H1 (cell line): ENCODE measurements around the gene CEMIP2. TPM values are rescaled to one million over a fixed set of nuclear protein-coding genes. Genes with fewer than 3 reads are reported as not detected.

ENCODE experiments used
- CTCF ChIA-PET: fragments of 300-600 bp; sonication (Branson Sonifier 250); formaldehyde crosslinking; loops from one replicate; lab custom pipeline; 2021; ENCODE audit not compliant: partially characterized antibody; lab: Charles Lee
- POLR2A ChIA-PET: fragments of 300-600 bp; sonication (Branson Sonifier 250); formaldehyde crosslinking; loops from one replicate; lab custom pipeline; 2021; ENCODE audit warnings: inconsistent platforms; ENCODE audit not compliant: partially characterized antibody; lab: Charles Lee
- DNase-seq, 2 experiments: peaks; one replicate each; pipeline versions ENCODE4 v3.0.0 to v3.0.0-alpha.2; 2010 to 2022; ENCODE audit warnings: low spot score in 2 of 2, low read depth in 1 of 2, mixed read lengths in 1 of 2
- FAIRE-seq: peaks from 2 replicates; lab custom pipeline; 2011; peaks lifted over from hg19 to GRCh38; lab: Jason Lieb, UNC
- H2AFZ ChIP-seq: 2 replicates; pipeline ENCODE4 v1.8.1; 2012; ENCODE audit warnings: low read length, inconsistent platforms
- H2AK5ac ChIP-seq: 2 replicates; pipeline ENCODE4 v1.6.1; 2013; ENCODE audit warnings: low read depth, low read length
- H2BK120ac ChIP-seq: replicated peaks from 2 replicates; pipeline ENCODE3; 2013; ENCODE audit warnings: low read depth, low read length, inconsistent platforms
- H2BK12ac ChIP-seq: 2 replicates; pipeline ENCODE4 v1.6.1; 2013; ENCODE audit warnings: low read depth, low read length
- H2BK15ac ChIP-seq: 2 replicates; pipeline ENCODE4 v1.6.1; 2013; ENCODE audit warnings: low read length
- H2BK20ac ChIP-seq: 2 replicates; pipeline ENCODE4 v1.6.1; 2013; ENCODE audit warnings: low read length
- H2BK5ac ChIP-seq: 2 replicates; pipeline ENCODE4 v1.6.1; 2013; ENCODE audit warnings: low read depth, low read length
- H3K14ac ChIP-seq: 2 replicates; pipeline ENCODE4 v1.6.1; 2013; ENCODE audit warnings: inconsistent platforms; ENCODE audit not compliant: insufficient read length
- H3K18ac ChIP-seq: 2 replicates; pipeline ENCODE4 v1.6.1; 2013; ENCODE audit warnings: low read length; ENCODE audit errors: extremely low read depth
- H3K23ac ChIP-seq: 2 replicates; pipeline ENCODE4 v1.6.1; 2013; ENCODE audit warnings: inconsistent platforms; ENCODE audit not compliant: insufficient read length
- H3K23me2 ChIP-seq: 2 replicates; pipeline ENCODE4 v1.6.1; 2013; ENCODE audit warnings: low read depth, low read length
- H3K27ac ChIP-seq: 2 replicates; pipeline ENCODE4 v1.6.1; 2011; ENCODE audit warnings: low read depth, low read length, inconsistent platforms
- H3K27me3 ChIP-seq, 4 experiments: replicated peaks in 1 of 4; 1 replicate in 1 of 4; 2 replicates in 3 of 4; pipeline versions ENCODE4 v1.6.1 to v1.8.1; 2011 to 2013; ENCODE audit warnings: low read length in 3 of 4, mild to moderate bottlenecking in 3 of 4, inconsistent platforms in 2 of 4, mixed read lengths in 2 of 4, moderate library complexity in 1 of 4; ENCODE audit not compliant: control insufficient read depth in 3 of 4, insufficient read depth in 3 of 4; ENCODE audit errors: extremely low read depth in 1 of 4
- H3K36me3 ChIP-seq, 4 experiments: 2 replicates each; pipeline versions ENCODE4 v1.6.1 to v1.8.1; 2011 to 2013; ENCODE audit warnings: mild to moderate bottlenecking in 4 of 4, low read length in 3 of 4, moderate library complexity in 2 of 4, control low read depth in 1 of 4, inconsistent platforms in 1 of 4; ENCODE audit not compliant: insufficient read depth in 4 of 4, control insufficient read depth in 2 of 4
- H3K4ac ChIP-seq: replicated peaks from 2 replicates; pipeline ENCODE3; 2013; ENCODE audit warnings: low read length, low read depth, mixed read lengths, inconsistent platforms; ENCODE audit not compliant: insufficient read length
- H3K4me1 ChIP-seq, 4 experiments: replicated peaks in 1 of 4; 1 replicate in 1 of 4; 2 replicates in 3 of 4; pipeline versions ENCODE4 v1.6.1 to v1.8.1; 2011 to 2013; ENCODE audit warnings: low read length in 3 of 4, inconsistent platforms in 2 of 4, mixed read lengths in 1 of 4; ENCODE audit not compliant: insufficient read depth in 4 of 4, control insufficient read depth in 3 of 4
- H3K4me2 ChIP-seq, 2 experiments: 2 replicates each; pipeline versions ENCODE4 v1.6.1 to v1.8.1; 2011 to 2013; ENCODE audit warnings: low read depth in 2 of 2, low read length in 2 of 2, control low read depth in 1 of 2, inconsistent platforms in 1 of 2, mild to moderate bottlenecking in 1 of 2; ENCODE audit not compliant: insufficient read depth in 1 of 2
- H3K4me3 ChIP-seq, 4 experiments: fragments of 200-600, 300-600 bp in 1 of 4; sonication (generic), shearing (Covaris generic), sonication (Bioruptor Twin) in 1 of 4; 2 replicates each; pipeline versions ENCODE4 v1.5.1 to v1.8.1; 2011 to 2016; ENCODE audit warnings: low read length in 4 of 4, low read depth in 3 of 4, control low read depth in 2 of 4, inconsistent platforms in 2 of 4, mild to moderate bottlenecking in 2 of 4, mixed read lengths in 1 of 4, moderate library complexity in 1 of 4; ENCODE audit not compliant: insufficient read depth in 2 of 4; ENCODE audit errors: extremely low read depth in 1 of 4
- H3K56ac ChIP-seq: replicated peaks from 2 replicates; pipeline ENCODE3; 2013; ENCODE audit warnings: low read depth, mild to moderate bottlenecking, mixed read lengths, low read length, inconsistent platforms; ENCODE audit not compliant: insufficient read length
- H3K79me1 ChIP-seq: 2 replicates; pipeline ENCODE4 v1.6.1; 2013; ENCODE audit warnings: low read depth, low read length, control low read depth
- H3K79me2 ChIP-seq, 2 experiments: 2 replicates each; pipeline versions ENCODE4 v1.6.1 to v1.8.1; 2012 to 2013; ENCODE audit warnings: low read length in 2 of 2, mild to moderate bottlenecking in 2 of 2, inconsistent platforms in 1 of 2; ENCODE audit not compliant: insufficient read depth in 2 of 2, control insufficient read depth in 1 of 2
- H3K9ac ChIP-seq, 4 experiments: replicated peaks in 1 of 4; 1 replicate in 1 of 4; 2 replicates in 3 of 4; pipeline versions ENCODE4 v1.6.1 to v1.8.1; 2011 to 2013; ENCODE audit warnings: low read depth in 3 of 4, low read length in 3 of 4, control low read depth in 2 of 4, mild to moderate bottlenecking in 2 of 4, moderate library complexity in 2 of 4, inconsistent platforms in 1 of 4; ENCODE audit errors: extremely low read depth in 1 of 4
- H3K9me3 ChIP-seq, 2 experiments: 2 replicates each; pipeline versions ENCODE4 v1.6.1 to v1.8.1; 2012 to 2013; ENCODE audit warnings: mild to moderate bottlenecking in 2 of 2, moderate library complexity in 2 of 2, control low read depth in 1 of 2, inconsistent platforms in 1 of 2, low read depth in 1 of 2, low read length in 1 of 2, mixed read lengths in 1 of 2; ENCODE audit not compliant: insufficient read depth in 2 of 2
- H4K20me1 ChIP-seq, 2 experiments: replicated peaks in 1 of 2; 2 replicates each; pipeline versions ENCODE3 to v1.8.1; 2011 to 2013; ENCODE audit warnings: inconsistent platforms in 2 of 2, low read length in 2 of 2, mild to moderate bottlenecking in 1 of 2; ENCODE audit not compliant: insufficient read depth in 2 of 2, control insufficient read depth in 1 of 2
- H4K5ac ChIP-seq: 2 replicates; pipeline ENCODE4 v1.6.1; 2013; ENCODE audit warnings: low read length, low read depth, mixed read lengths, inconsistent platforms; ENCODE audit not compliant: insufficient read length
- H4K8ac ChIP-seq: 2 replicates; pipeline ENCODE4 v1.8.0; 2013; ENCODE audit warnings: mild to moderate bottlenecking, moderate library complexity, low read length, inconsistent platforms; ENCODE audit not compliant: insufficient read depth; ENCODE audit errors: extremely low read depth
- H4K91ac ChIP-seq: replicated peaks from 2 replicates; pipeline ENCODE3; 2013; ENCODE audit warnings: low read length, mixed read lengths, inconsistent platforms; ENCODE audit not compliant: insufficient read length
- HDAC2 ChIP-seq, 2 experiments: fragments of 300-600 bp in 1 of 2; sonication (generic) in 1 of 2; IDR thresholded peaks; 2 replicates each; pipeline ENCODE4 v1.6.1; 2011 to 2012; ENCODE audit warnings: low read depth in 2 of 2, low read length in 2 of 2, mild to moderate bottlenecking in 2 of 2, moderate library complexity in 2 of 2, borderline replicate concordance in 1 of 2, inconsistent platforms in 1 of 2
- NANOG ChIP-seq: IDR thresholded peaks from 2 replicates; pipeline ENCODE4 v1.6.1; 2011; ENCODE audit warnings: low read length, low read depth, mild to moderate bottlenecking, inconsistent platforms; ENCODE audit not compliant: insufficient read depth, poor library complexity, severe bottlenecking
- RBBP5 ChIP-seq: IDR thresholded peaks from 2 replicates; pipeline ENCODE4 v1.7.1; 2012; ENCODE audit warnings: low read depth, mild to moderate bottlenecking, inconsistent platforms, low read length, moderate library complexity, borderline replicate concordance
- SP1 ChIP-seq: IDR thresholded peaks from 2 replicates; pipeline ENCODE4 v1.6.1; 2011; ENCODE audit warnings: low read depth, low read length
- SP2 ChIP-seq: IDR thresholded peaks from 2 replicates; pipeline ENCODE4 v1.6.1; 2012; ENCODE audit warnings: mild to moderate bottlenecking, low read length, inconsistent platforms
- WGBS, 2 experiments: shearing (Covaris generic) in 1 of 2; methylation state at CpG; one replicate each; pipeline versions ENCODE4 v1.1.6 to v1.1.7; 2013 to 2015; ENCODE audit warnings: low lambda C conversion rate in 2 of 2, mixed read lengths in 2 of 2, inconsistent platforms in 1 of 2, low coverage in 1 of 2, missing lambda C conversion rate in 1 of 2; ENCODE audit not compliant: insufficient replicate concordance in 2 of 2, insufficient coverage in 1 of 2, insufficient read length in 1 of 2; ENCODE audit errors: extremely low coverage in 1 of 2, missing lambda C conversion rate in 1 of 2; 5-methylcytosine and 5-hydroxymethylcytosine counted together
- polyA plus RNA-seq, 7 experiments: library from polyadenylated mRNA; depleted of rRNA in 3 of 7; stranded (reverse) in 5 of 7; unstranded in 2 of 7; fragments of >200 nt in 5 of 7; fragments of 200-250 nt in 2 of 7; gene quantifications; 1 replicate in 5 of 7; 2 replicates in 1 of 7; 4 replicates in 1 of 7; pipeline versions ENCODE4 v1.2.1 to v1.2.3, GENCODE V29; 2011 to 2013; ENCODE audit warnings: missing spikeins in 2 of 7, mixed read lengths in 2 of 7
- total RNA-seq: library from RNA; stranded (reverse); fragmentation: NEBNext Ultra II Directional; extraction: Animal tissue kit (Norgen Biotek cat#: 25700); gene quantifications from 2 replicates; pipeline ENCODE4 v1.2.1, GENCODE V29; 2021

Gene CEMIP2
- total and polyA plus RNA-seq, 2 of the 8 experiments (the other 6 are each of a cell fraction or from before 2014, with no cell fraction given): 25.2 to 52.1 TPM

- Histone ChIP-seq H2AK5ac (no peak overlapping the region; the same call in 1 of the 2 replicates), H4K8ac (no peak overlapping the region), H3K14ac (no peak overlapping the region), H2BK15ac (no peak overlapping the region), H2BK12ac (peak overlapping the region; percentile 76; the same call in 1 of the 2 replicates), H2AFZ (peak overlapping the region; percentile 47; the same call in 1 of the 2 replicates), H4K20me1 (no peaks in the 10 kb centered on the region), H3K9me3 (no peaks in the 10 kb centered on the region), H3K4me3 (peak overlapping the region in 2 of 4 experiments; percentile 17 to 33; a peak in 3 of 8 replicates), H4K5ac (peak overlapping the region; percentile 69), H4K91ac (no peak overlapping the region), H3K27me3 (no peaks in the 10 kb centered on the region), H3K4me1 (peaks cover 0 to 22% (median 10%) of the 10 kb centered on the region in 4 experiments), H3K4ac (no peak overlapping the region), H3K56ac (no peak overlapping the region), H3K18ac (peak overlapping the region; percentile 71; the same call in 1 of the 2 replicates), H2BK5ac (peak overlapping the region; percentile 80), H3K36me3 (no peaks in the 10 kb centered on the region), H3K79me1 (no peaks in the 10 kb centered on the region), H3K9ac (no peak overlapping the region), H2BK20ac (no peak overlapping the region), H3K23ac (no peak overlapping the region), H3K23me2 (no peaks in the 10 kb centered on the region), H3K4me2 (peak overlapping the region; percentile 61), H2BK120ac (no peak overlapping the region), H3K79me2 (no peaks in the 10 kb centered on the region), H3K27ac (peak overlapping the region; percentile 23)
- 16% methylated on average over 2 of the region's 2 CpGs; no CpG with 5 or more reads in 1 of the 2 experiments for WGBS, 2 experiments
- CTCF ChIA-PET: interaction anchor here (0.7 to 3.0 kb wide), 5 partner anchors 16 to 305 kb away, joined by 3 to 9 read pairs (median 4); no protein-coding TSS in a partner anchor
- POLR2A ChIA-PET: interaction anchor here (0.8 to 1.5 kb wide), 3 partner anchors 12 to 103 kb away, joined by 3 to 7 read pairs (median 4); no protein-coding TSS in a partner anchor
- DNase-seq: peak in 1 of 2 experiments; percentile 27
- FAIRE-seq: peak; percentile 74
- TF ChIP-seq SP1: peak; percentile 68; the same call in 1 of the 2 replicates
- TF ChIP-seq HDAC2 (IDR thresholded peaks at IDR 0.05; ENCODE audit: borderline replicate concordance in 1 of 2, low read depth in 2 of 2, low read length in 2 of 2): 0 out of 4 replicates have a peak, but pooled peaks of 1 of the 2 experiments have one; percentile 27
- TF ChIP-seq RBBP5: 0 out of 2 replicates have a peak, but pooled peaks have one; percentile 38
- TF ChIP-seq NANOG: peak; percentile 50
- no peak for TF ChIP-seq SP2
These were observed 105.1 kb downstream of the CEMIP2 start for GRCh38 chr9:71663216-71663615.
